Mesothelial cell of epicardium (in vitro differentiated cells): ENCODE measurements around the gene CADPS2. TPM values are rescaled to one million over a fixed set of nuclear protein-coding genes. Genes with fewer than 3 reads are reported as not detected.
A peak's percentile ranks its signal among the peaks of the same experiment; 100 is the strongest.

ENCODE experiments used
- DNase-seq, 2 experiments: peaks; one replicate each; pipeline ENCODE4 v3.0.0; 2021; ENCODE audit warnings: low spot score in 2 of 2; ENCODE audit not compliant: unreplicated experiment in 2 of 2
- H3K27ac Mint-ChIP-seq: 2 replicates; pipeline ENCODE4 v1.8.0; 2021; ENCODE audit warnings: mixed read lengths
- H3K27me3 Mint-ChIP-seq: 2 replicates; pipeline ENCODE4 v1.8.0; 2021; ENCODE audit warnings: low read depth, mixed read lengths
- H3K36me3 Mint-ChIP-seq: 2 replicates; pipeline ENCODE4 v1.8.0; 2021; ENCODE audit warnings: mixed read lengths
- H3K4me1 Mint-ChIP-seq: 2 replicates; pipeline ENCODE4 v1.8.0; 2021; ENCODE audit warnings: mixed read lengths
- H3K4me3 Mint-ChIP-seq: 2 replicates; pipeline ENCODE4 v1.8.0; 2021; ENCODE audit warnings: mild to moderate bottlenecking, moderate library complexity, mixed read lengths
- H3K9me3 Mint-ChIP-seq: 2 replicates; pipeline ENCODE4 v1.8.0; 2021; ENCODE audit warnings: mixed read lengths
- CTCF ChIP-seq: fragments of 200-600 bp; sonication (generic); IDR thresholded peaks from one replicate; pipeline ENCODE4 v1.5.0; 2021; ENCODE audit warnings: antibody characterized with exemption; ENCODE audit not compliant: unreplicated experiment
- total RNA-seq: library from RNA; stranded (reverse); gene quantifications from 3 replicates; pipeline ENCODE4 v1.2.1, GENCODE V29; 2021

Gene CADPS2
- total RNA-seq, 1 donor from 2014 or later, result 2.7 TPM

- no peak for TF ChIP-seq CTCF
- no peak overlapping the region for H3K4me3 Mint-ChIP-seq
- H3K27ac Mint-ChIP-seq, result peak overlapping the region; percentile 10
- no peaks in the 10 kb centered on the region for H3K36me3 Mint-ChIP-seq
- DNase-seq, result no peak
- no peaks in the 10 kb centered on the region for H3K9me3 Mint-ChIP-seq
- H3K4me1 Mint-ChIP-seq, result peaks cover 35% of the 10 kb centered on the region
- no peaks in the 10 kb centered on the region for H3K27me3 Mint-ChIP-seq
Measured at GRCh38 chr7:122762071-122762470, 124.2 kb downstream of the CADPS2 start.

- Mint-ChIP-seq H3K36me3 (no peaks in the 10 kb centered on the region), H3K9me3 (no peaks in the 10 kb centered on the region), H3K4me1 (peaks cover 20% of the 10 kb centered on the region), H3K27me3 (no peaks in the 10 kb centered on the region), H3K27ac (no peak overlapping the region), H3K4me3 (no peak overlapping the region)
- no peak for DNase-seq
- TF ChIP-seq CTCF, result no peak
Measured at GRCh38 chr7:122758501-122758900, 127.8 kb downstream of the CADPS2 start.

- Mint-ChIP-seq H3K9me3 (no peaks in the 10 kb centered on the region), H3K27me3 (no peaks in the 10 kb centered on the region), H3K4me3 (no peak overlapping the region), H3K36me3 (no peaks in the 10 kb centered on the region), H3K27ac (no peak overlapping the region), H3K4me1 (peaks cover 13% of the 10 kb centered on the region)
- TF ChIP-seq CTCF, result no peak
- no peak for DNase-seq
Measured at GRCh38 chr7:122756860-122757259, 129.4 kb downstream of the CADPS2 start.

- Mint-ChIP-seq H3K4me3 (no peak overlapping the region), H3K27ac (no peak overlapping the region), H3K36me3 (no peaks in the 10 kb centered on the region), H3K4me1 (peaks cover 13% of the 10 kb centered on the region), H3K27me3 (no peaks in the 10 kb centered on the region), H3K9me3 (no peaks in the 10 kb centered on the region)
- DNase-seq, result no peak
- no peak for TF ChIP-seq CTCF
Measured at GRCh38 chr7:122755696-122756095, 130.6 kb downstream of the CADPS2 start.

GRCh38 chr7:122752583-122752982, 133.7 kb downstream of the CADPS2 start:
- H3K4me1 Mint-ChIP-seq, result peaks cover 9% of the 10 kb centered on the region
- no peak overlapping the region for H3K4me3 Mint-ChIP-seq
- H3K27me3 Mint-ChIP-seq, result no peaks in the 10 kb centered on the region
- no peaks in the 10 kb centered on the region for H3K9me3 Mint-ChIP-seq
- no peak for TF ChIP-seq CTCF
- DNase-seq, result no peak
- no peak overlapping the region for H3K27ac Mint-ChIP-seq
- no peaks in the 10 kb centered on the region for H3K36me3 Mint-ChIP-seq

GRCh38 chr7:122750389-122750788, 135.9 kb downstream of the CADPS2 start:
- Mint-ChIP-seq H3K36me3 (no peaks in the 10 kb centered on the region), H3K4me3 (no peak overlapping the region), H3K4me1 (peaks cover 4% of the 10 kb centered on the region), H3K27ac (no peak overlapping the region), H3K9me3 (no peaks in the 10 kb centered on the region), H3K27me3 (no peaks in the 10 kb centered on the region)
- DNase-seq, result no peak
- no peak for TF ChIP-seq CTCF
